CD14-positive monocyte (primary cell): ENCODE measurements around the gene MCFD2. TPM values are rescaled to one million over a fixed set of nuclear protein-coding genes. Genes with fewer than 3 reads are reported as not detected.

Source experiments
- DNase-seq, 3 donors: peaks; one replicate each; pipeline ENCODE4 v3.0.0-alpha.2; 2011 to 2022
- H2AFZ ChIP-seq: 2 replicates; pipeline ENCODE4 v1.6.0; 2012; ENCODE audit warnings: mild to moderate bottlenecking, low read depth, low read length, inconsistent platforms; ENCODE audit not compliant: insufficient read depth, poor library complexity, severe bottlenecking
- H3K27ac ChIP-seq, 2 donors: 1 replicate in 1 of 2; 2 replicates in 1 of 2; pipeline ENCODE4 v1.5.1; 2012 to 2013; ENCODE audit warnings: low read length in 2 of 2, control low read depth in 1 of 2, inconsistent platforms in 1 of 2, low read depth in 1 of 2, mild to moderate bottlenecking in 1 of 2
- H3K27me3 ChIP-seq, 2 donors: one replicate each; pipeline versions ENCODE4 v1.6.0 to v1.6.1; 2011 to 2013; ENCODE audit warnings: low read length in 2 of 2; ENCODE audit not compliant: control insufficient read depth in 2 of 2, insufficient read depth in 2 of 2
- H3K36me3 ChIP-seq, 2 donors: replicated peaks in 1 of 2; 1 replicate in 1 of 2; 2 replicates in 1 of 2; pipeline versions ENCODE4 v1.5.1 to v1.6.1; 2012 to 2013; ENCODE audit warnings: low read length in 2 of 2, control low read depth in 1 of 2, inconsistent platforms in 1 of 2, mild to moderate bottlenecking in 1 of 2; ENCODE audit not compliant: insufficient read depth in 2 of 2, control insufficient read depth in 1 of 2
- H3K4me1 ChIP-seq, 2 donors: 1 replicate in 1 of 2; 2 replicates in 1 of 2; pipeline versions ENCODE4 v1.5.1 to v1.6.1; 2012 to 2013; ENCODE audit warnings: low read length in 2 of 2, control low read depth in 1 of 2, inconsistent platforms in 1 of 2, mild to moderate bottlenecking in 1 of 2, moderate library complexity in 1 of 2; ENCODE audit not compliant: insufficient read depth in 2 of 2, control insufficient read depth in 1 of 2
- H3K4me2 ChIP-seq: replicated peaks from 2 replicates; pipeline ENCODE3; 2012; ENCODE audit warnings: low read length, moderate library complexity, mild to moderate bottlenecking; ENCODE audit not compliant: poor library complexity, severe bottlenecking; ENCODE audit errors: extremely low read depth
- H3K4me3 ChIP-seq, 3 experiments: fragments of 200-600 bp in 1 of 3; sonication (generic) in 1 of 3; replicated peaks in 1 of 3; 1 replicate in 2 of 3; 2 replicates in 1 of 3; pipeline ENCODE4 v1.5.1; 2011 to 2013; ENCODE audit warnings: low read length in 3 of 3, mild to moderate bottlenecking in 3 of 3, control low read depth in 2 of 3, low read depth in 2 of 3, inconsistent platforms in 1 of 3, moderate library complexity in 1 of 3
- H3K79me2 ChIP-seq: 2 replicates; pipeline ENCODE4 v1.6.0; 2012; ENCODE audit warnings: mild to moderate bottlenecking, control low read depth, inconsistent platforms, low read length, moderate library complexity; ENCODE audit not compliant: insufficient read depth
- H3K9ac ChIP-seq: 2 replicates; pipeline ENCODE4 v1.6.0; 2017; ENCODE audit warnings: low read length, mild to moderate bottlenecking; ENCODE audit not compliant: insufficient read depth, poor library complexity, severe bottlenecking
- H3K9me3 ChIP-seq, 2 donors: replicated peaks in 1 of 2; 1 replicate in 1 of 2; 2 replicates in 1 of 2; pipeline versions ENCODE4 v1.5.1 to v1.6.1; 2012 to 2013; ENCODE audit warnings: low read length in 2 of 2, control low read depth in 1 of 2; ENCODE audit not compliant: control insufficient read depth in 1 of 2, insufficient read depth in 1 of 2
- H4K20me1 ChIP-seq: 2 replicates; pipeline ENCODE4 v1.6.0; 2012; ENCODE audit warnings: mild to moderate bottlenecking, low read length, control low read depth, moderate library complexity; ENCODE audit not compliant: insufficient read depth
- H3K27ac Mint-ChIP-seq, 7 donors: one replicate each; pipeline ENCODE4 v1.8.0; 2020; ENCODE audit warnings: mild to moderate bottlenecking in 7 of 7, mixed read lengths in 7 of 7, moderate library complexity in 6 of 7, inconsistent platforms in 2 of 7
- H3K27me3 Mint-ChIP-seq, 3 donors: one replicate each; pipeline ENCODE4 v1.8.0; 2021 to 2022; ENCODE audit warnings: low read depth in 3 of 3, mild to moderate bottlenecking in 3 of 3, mixed read lengths in 3 of 3, moderate library complexity in 3 of 3, inconsistent platforms in 1 of 3
- H3K36me3 Mint-ChIP-seq, 2 donors: one replicate each; pipeline ENCODE4 v1.8.0; 2020; ENCODE audit warnings: mixed read lengths in 2 of 2, inconsistent platforms in 1 of 2, mild to moderate bottlenecking in 1 of 2
- H3K4me1 Mint-ChIP-seq: one replicate; pipeline ENCODE4 v1.8.0; 2020; ENCODE audit warnings: mild to moderate bottlenecking, mixed read lengths
- H3K4me3 Mint-ChIP-seq, 2 donors: one replicate each; pipeline ENCODE4 v1.8.0; 2020; ENCODE audit warnings: mild to moderate bottlenecking in 2 of 2, mixed read lengths in 2 of 2, moderate library complexity in 1 of 2
- H3K9me3 Mint-ChIP-seq, 7 donors: one replicate each; pipeline ENCODE4 v1.8.0; 2020 to 2022; ENCODE audit warnings: mixed read lengths in 7 of 7, mild to moderate bottlenecking in 6 of 7, moderate library complexity in 6 of 7, inconsistent platforms in 2 of 7
- WGBS: methylation state at CpG from one replicate; pipeline ENCODE4 v1.1.5; 2013; ENCODE audit warnings: missing lambda C conversion rate; ENCODE audit not compliant: insufficient coverage; 5-methylcytosine and 5-hydroxymethylcytosine counted together
- intact Hi-C, 2 donors: fragments of 100-400 bp; cut with micrococcal nuclease; formaldehyde crosslinking; loops; one replicate each; pipeline versions ENCODE4 v1.15.0 to v1.15.1; 2023
- polyA plus RNA-seq, 3 donors: library from polyadenylated mRNA; depleted of rRNA in 1 of 3; unstranded in 2 of 3; stranded (reverse) in 1 of 3; fragments of 300-500 nt in 2 of 3; fragments of >200 nt in 1 of 3; fragmentation: Illumina TruSeq in 2 of 3; gene quantifications; 1 replicate in 2 of 3; 2 replicates in 1 of 3; pipeline ENCODE4 v1.2.3, GENCODE V29; 2012 to 2021
- small RNA-seq: library from RNA; depleted of rRNA; stranded (forward); fragments of <200 nt; gene quantifications from one replicate; pipeline ENCODE3, GENCODE V24; 2012; ENCODE audit warnings: low read depth; ENCODE audit not compliant: insufficient read length
- TF ChIP-seq, protein P1 (sequence below): fragments of 200-600 bp; IDR thresholded peaks from one replicate; pipeline ENCODE4 v1.8.0; 2022; ENCODE audit warnings: antibody characterized with exemption, mild to moderate bottlenecking

MCFD2 gene
- polyA plus RNA-seq, 3 donors, result 23.8 to 38.5 (median 33.6) TPM

DNA sequence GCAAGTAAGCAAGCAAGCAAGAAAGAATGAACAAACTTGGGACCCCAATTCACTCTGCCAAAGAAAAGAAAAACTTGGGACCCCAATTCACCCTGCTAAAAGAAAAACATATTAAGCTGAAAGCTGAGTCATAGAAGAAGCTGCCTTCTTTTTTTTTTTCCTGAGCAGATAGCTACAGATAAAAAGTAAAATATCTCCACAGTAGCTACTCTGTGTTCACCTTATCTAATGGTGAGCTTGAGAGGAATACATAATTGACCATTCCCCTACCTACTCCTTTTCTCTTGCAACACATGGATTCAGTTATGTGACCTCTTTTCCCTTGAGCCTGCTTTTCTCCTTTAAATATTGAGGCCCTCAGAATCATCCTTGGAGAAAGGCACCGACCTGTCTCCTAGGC is 63.0 kb downstream of the MCFD2 start:
- Mint-ChIP-seq H3K9me3 (peaks cover 0 to 5% (median 3%) of the 10 kb centered on the region in 7 donors), H3K4me1 (peaks cover 4% of the 10 kb centered on the region), H3K27ac (no peak overlapping the region), H3K27me3 (peaks cover 6 to 15% (median 12%) of the 10 kb centered on the region in 3 donors), H3K4me3 (no peak overlapping the region), H3K36me3 (no peaks in the 10 kb centered on the region)
- Histone ChIP-seq H3K9me3 (no peaks in the 10 kb centered on the region), H3K4me1 (no peaks in the 10 kb centered on the region), H3K79me2 (no peaks in the 10 kb centered on the region), H2AFZ (no peak overlapping the region), H3K4me3 (no peak overlapping the region), H3K27ac (no peak overlapping the region), H3K9ac (no peak overlapping the region), H3K27me3 (no peaks in the 10 kb centered on the region), H4K20me1 (no peaks in the 10 kb centered on the region), H3K4me2 (no peak overlapping the region), H3K36me3 (no peaks in the 10 kb centered on the region)
- intact Hi-C loops, result no loop called here
- DNase-seq, result no peak
- WGBS, result 100% methylated on average over 1 of the region's 1 CpG
- TF ChIP-seq, protein P1, sequence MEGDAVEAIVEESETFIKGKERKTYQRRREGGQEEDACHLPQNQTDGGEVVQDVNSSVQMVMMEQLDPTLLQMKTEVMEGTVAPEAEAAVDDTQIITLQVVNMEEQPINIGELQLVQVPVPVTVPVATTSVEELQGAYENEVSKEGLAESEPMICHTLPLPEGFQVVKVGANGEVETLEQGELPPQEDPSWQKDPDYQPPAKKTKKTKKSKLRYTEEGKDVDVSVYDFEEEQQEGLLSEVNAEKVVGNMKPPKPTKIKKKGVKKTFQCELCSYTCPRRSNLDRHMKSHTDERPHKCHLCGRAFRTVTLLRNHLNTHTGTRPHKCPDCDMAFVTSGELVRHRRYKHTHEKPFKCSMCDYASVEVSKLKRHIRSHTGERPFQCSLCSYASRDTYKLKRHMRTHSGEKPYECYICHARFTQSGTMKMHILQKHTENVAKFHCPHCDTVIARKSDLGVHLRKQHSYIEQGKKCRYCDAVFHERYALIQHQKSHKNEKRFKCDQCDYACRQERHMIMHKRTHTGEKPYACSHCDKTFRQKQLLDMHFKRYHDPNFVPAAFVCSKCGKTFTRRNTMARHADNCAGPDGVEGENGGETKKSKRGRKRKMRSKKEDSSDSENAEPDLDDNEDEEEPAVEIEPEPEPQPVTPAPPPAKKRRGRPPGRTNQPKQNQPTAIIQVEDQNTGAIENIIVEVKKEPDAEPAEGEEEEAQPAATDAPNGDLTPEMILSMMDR, result no peak

DNA sequence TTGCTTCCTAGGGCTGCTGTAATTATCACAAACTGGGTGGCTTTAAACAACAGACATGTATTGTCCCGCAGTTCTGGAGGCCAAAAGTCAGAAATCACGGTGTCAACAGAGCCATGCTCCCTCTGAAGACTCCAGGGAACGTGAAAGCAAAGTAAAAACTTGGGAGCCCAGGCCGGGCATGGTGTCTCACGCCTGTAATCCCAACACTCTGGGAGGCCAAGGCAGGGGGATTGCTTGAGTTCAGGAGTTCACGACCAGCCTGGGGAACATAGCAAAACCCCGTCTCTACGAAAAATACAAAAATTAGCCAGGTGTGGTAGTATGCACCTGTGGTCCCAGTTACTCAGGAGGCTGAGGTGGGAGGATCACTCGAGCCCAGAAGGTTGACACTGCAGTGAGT is 63.5 kb downstream of the MCFD2 start:
- peaks cover 6 to 15% (median 12%) of the 10 kb centered on the region in 3 donors for H3K27me3 Mint-ChIP-seq

More for the DNA sequence above, 63.5 kb downstream of the MCFD2 start:
- WGBS, result 96% methylated on average over 8 of the region's 9 CpGs
- Mint-ChIP-seq H3K27ac (no peak overlapping the region), H3K4me3 (no peak overlapping the region), H3K9me3 (peaks cover 0 to 5% (median 3%) of the 10 kb centered on the region in 7 donors), H3K4me1 (peaks cover 4% of the 10 kb centered on the region), H3K36me3 (no peaks in the 10 kb centered on the region)
- H3K36me3 ChIP-seq, result no peaks in the 10 kb centered on the region
- H3K27me3 ChIP-seq, result no peaks in the 10 kb centered on the region
- TF ChIP-seq, protein P1, result no peak
- H3K79me2 ChIP-seq, result no peaks in the 10 kb centered on the region
- no peaks in the 10 kb centered on the region for H4K20me1 ChIP-seq
- no peak overlapping the region for H3K9ac ChIP-seq
- H3K4me3 ChIP-seq, result no peak overlapping the region
- no peaks in the 10 kb centered on the region for H3K4me1 ChIP-seq
- no peaks in the 10 kb centered on the region for H3K9me3 ChIP-seq
- no peak overlapping the region for H3K4me2 ChIP-seq
- no peak overlapping the region for H3K27ac ChIP-seq
- H2AFZ ChIP-seq, result no peak overlapping the region
- intact Hi-C loops, result no loop called here
- no peak for DNase-seq

Small RNAs within 50 kb of the gene (small RNA-seq; reads per million reads assigned to genes)
- gene AC093732.2, result not detected

Other genes with a start within 250 kb of the MCFD2 start
- 1 to 10 TPM; 2.3 to 4.5 (median 2.8) TPM for gene SOCS5, start 216.5 kb downstream of the MCFD2 start, polyA plus RNA-seq
- 100 to 1,000 TPM in 1 of 3 donors, 10 to 100 TPM in 2; 43.2 to 111 (median 52.5) TPM for gene TTC7A, start 25.4 kb upstream of the MCFD2 start, polyA plus RNA-seq
- under 1 TPM in 2 of 3 donors, not detected in 1; 0.20 to 0.24 TPM for gene STPG4, start 239.5 kb upstream of the MCFD2 start, polyA plus RNA-seq